ENCODE results near the gene TTC9B.

TTC9B gene

GRCh38 chr19:40239415-40240226, 21.4 kb upstream of the TTC9B start:
- DNase-seq (ENCODE audit: low read depth in 2 of 2): no peak
- TF ChIP-seq, protein P1, sequence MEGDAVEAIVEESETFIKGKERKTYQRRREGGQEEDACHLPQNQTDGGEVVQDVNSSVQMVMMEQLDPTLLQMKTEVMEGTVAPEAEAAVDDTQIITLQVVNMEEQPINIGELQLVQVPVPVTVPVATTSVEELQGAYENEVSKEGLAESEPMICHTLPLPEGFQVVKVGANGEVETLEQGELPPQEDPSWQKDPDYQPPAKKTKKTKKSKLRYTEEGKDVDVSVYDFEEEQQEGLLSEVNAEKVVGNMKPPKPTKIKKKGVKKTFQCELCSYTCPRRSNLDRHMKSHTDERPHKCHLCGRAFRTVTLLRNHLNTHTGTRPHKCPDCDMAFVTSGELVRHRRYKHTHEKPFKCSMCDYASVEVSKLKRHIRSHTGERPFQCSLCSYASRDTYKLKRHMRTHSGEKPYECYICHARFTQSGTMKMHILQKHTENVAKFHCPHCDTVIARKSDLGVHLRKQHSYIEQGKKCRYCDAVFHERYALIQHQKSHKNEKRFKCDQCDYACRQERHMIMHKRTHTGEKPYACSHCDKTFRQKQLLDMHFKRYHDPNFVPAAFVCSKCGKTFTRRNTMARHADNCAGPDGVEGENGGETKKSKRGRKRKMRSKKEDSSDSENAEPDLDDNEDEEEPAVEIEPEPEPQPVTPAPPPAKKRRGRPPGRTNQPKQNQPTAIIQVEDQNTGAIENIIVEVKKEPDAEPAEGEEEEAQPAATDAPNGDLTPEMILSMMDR (IDR thresholded peaks at IDR 0.05; ENCODE audit: low read depth, low read length): no peak
- no peak overlapping the region for H3K4me3 ChIP-seq (replicated peaks in 1 of 2; ENCODE audit: low read depth in 2 of 2, low read length in 2 of 2)

GRCh38 chr19:40238775-40239174, 20.6 kb upstream of the TTC9B start:
- DNase-seq (ENCODE audit: low read depth in 2 of 2): no peak
- TF ChIP-seq, protein P1 (IDR thresholded peaks at IDR 0.05; ENCODE audit: low read depth, low read length): no peak

GRCh38 chr19:40237791-40238190, 19.6 kb upstream of the TTC9B start:
- H3K4me3 ChIP-seq (replicated peaks in 1 of 2; ENCODE audit: low read depth in 2 of 2, low read length in 2 of 2): no peak overlapping the region
- TF ChIP-seq, protein P1 (IDR thresholded peaks at IDR 0.05; ENCODE audit: low read depth, low read length): no peak
- DNase-seq (ENCODE audit: low read depth in 2 of 2): no peak

More at GRCh38 chr19:40238775-40239174, 20.6 kb upstream of the TTC9B start:
- no peak overlapping the region for H3K4me3 ChIP-seq (replicated peaks in 1 of 2; ENCODE audit: low read depth in 2 of 2, low read length in 2 of 2)

- no peak for DNase-seq (ENCODE audit: low read depth in 2 of 2)
- no peak overlapping the region for H3K4me3 ChIP-seq (replicated peaks in 1 of 2; ENCODE audit: low read depth in 2 of 2, low read length in 2 of 2)
- TF ChIP-seq, protein P1 (IDR thresholded peaks at IDR 0.05; ENCODE audit: low read depth, low read length): no peak
Observed at GRCh38 chr19:40236366-40236765, 18.2 kb upstream of the TTC9B start.

DNA sequence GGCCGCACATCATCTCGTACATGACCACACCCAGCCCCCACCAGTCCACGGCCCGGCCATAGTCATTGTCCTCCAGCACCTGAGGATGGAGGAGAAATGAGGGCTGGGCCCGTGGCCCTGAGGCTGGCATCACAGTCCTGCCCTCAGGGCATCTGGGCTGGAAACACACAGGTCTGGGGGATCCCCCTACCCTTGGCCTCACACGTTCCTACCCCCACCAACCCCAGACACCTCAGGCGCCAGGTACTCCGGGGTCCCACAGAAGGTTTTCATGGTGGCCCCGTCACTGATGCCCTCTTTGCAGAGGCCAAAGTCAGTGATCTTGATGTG, 17.8 kb upstream of the TTC9B start:
- no peak for DNase-seq (ENCODE audit: low read depth in 2 of 2)
- TF ChIP-seq, protein P1 (IDR thresholded peaks at IDR 0.05; ENCODE audit: low read depth, low read length): no peak
- no peak overlapping the region for H3K4me3 ChIP-seq (replicated peaks in 1 of 2; ENCODE audit: low read depth in 2 of 2, low read length in 2 of 2)

DNA sequence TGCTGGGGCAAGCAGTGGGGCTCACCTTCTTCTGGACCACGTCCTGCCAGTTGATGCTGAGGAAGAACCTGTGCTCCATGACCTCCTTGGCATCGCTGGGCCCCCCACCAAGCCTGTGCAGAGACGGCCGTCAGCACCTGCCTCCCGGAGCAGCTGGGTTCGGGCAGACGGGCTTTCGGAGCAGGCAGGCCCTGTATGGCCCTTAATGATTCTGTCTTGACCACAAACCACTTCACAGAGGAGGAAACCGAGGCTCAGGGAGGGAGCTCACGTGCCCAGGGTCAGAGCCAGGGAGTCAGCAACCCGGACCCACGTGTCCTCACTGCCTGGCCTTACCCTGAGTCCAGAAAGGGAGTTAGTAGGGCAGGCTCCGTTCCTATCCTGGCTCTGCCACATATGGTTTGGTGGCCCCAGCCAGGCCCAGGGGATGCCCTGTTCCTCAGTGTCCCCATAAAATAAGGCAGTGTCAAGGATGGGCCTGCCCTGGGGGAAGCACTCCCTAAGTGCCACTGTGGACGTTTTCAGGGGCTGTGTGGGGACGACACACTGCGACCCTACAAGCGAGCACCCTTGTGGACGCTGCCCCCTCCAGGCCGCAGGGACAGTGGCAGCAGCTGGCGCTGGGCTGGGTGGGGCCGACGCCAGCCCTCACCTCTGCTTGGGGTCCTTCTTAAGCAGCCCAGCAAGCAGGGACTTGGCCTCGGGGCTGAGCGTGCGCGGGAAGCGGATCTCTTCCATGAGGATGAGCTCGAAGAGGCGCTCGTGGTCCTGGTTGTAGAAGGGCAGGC, 17.2 kb upstream of the TTC9B start:
- no peak overlapping the region for H3K4me3 ChIP-seq (replicated peaks in 1 of 2; ENCODE audit: low read depth in 2 of 2, low read length in 2 of 2)
- TF ChIP-seq, protein P1 (IDR thresholded peaks at IDR 0.05; ENCODE audit: low read depth, low read length): peak; percentile 20
- no peak for DNase-seq (ENCODE audit: low read depth in 2 of 2)

All from cardiac fibroblast (primary cell).